ENCODE data around the gene ADAM11. TPM values are rescaled to one million over a fixed set of nuclear protein-coding genes. Genes with fewer than 3 reads are reported as not detected.

The ADAM11 gene
- total and polyA plus RNA-seq, 2 of the 8 experiments (the other 6 are each of a cell fraction or from before 2014, with no cell fraction given), result 2.3 to 2.9 TPM

GRCh38 chr17:44826123-44826790, 67.5 kb downstream of the ADAM11 start:
- Histone ChIP-seq H3K27me3 (replicated peaks in 1 of 4; ENCODE audit: control insufficient read depth in 3 of 4, extremely low read depth in 1 of 4, insufficient read depth in 3 of 4, low read length in 3 of 4) (no peaks in the 10 kb centered on the region), H3K14ac (ENCODE audit: insufficient read length) (no peak overlapping the region), H3K4ac (replicated peaks; ENCODE audit: insufficient read length, low read depth, low read length) (no peak overlapping the region), H4K5ac (ENCODE audit: insufficient read length, low read depth, low read length) (no peak overlapping the region), H4K8ac (ENCODE audit: extremely low read depth, insufficient read depth, low read length) (no peak overlapping the region), H3K9ac (replicated peaks in 1 of 4; ENCODE audit: extremely low read depth in 1 of 4, low read depth in 3 of 4, low read length in 3 of 4) (no peak overlapping the region), H3K56ac (replicated peaks; ENCODE audit: insufficient read length, low read depth, low read length) (no peak overlapping the region), H3K36me3 (ENCODE audit: control insufficient read depth in 2 of 4, insufficient read depth in 4 of 4, low read length in 3 of 4) (no peaks in the 10 kb centered on the region), H3K4me1 (replicated peaks in 1 of 4; ENCODE audit: control insufficient read depth in 3 of 4, insufficient read depth in 4 of 4, low read length in 3 of 4) (peaks cover 0 to 4% (median 3%) of the 10 kb centered on the region in 4 experiments; a peak in 3 of 7 replicates), H3K27ac (ENCODE audit: low read depth, low read length) (no peak overlapping the region), H2BK20ac (ENCODE audit: low read length) (no peak overlapping the region), H3K79me1 (ENCODE audit: low read depth, low read length) (no peaks in the 10 kb centered on the region), H2BK12ac (ENCODE audit: low read depth, low read length) (no peak overlapping the region), H3K9me3 (ENCODE audit: insufficient read depth in 2 of 2, low read depth in 1 of 2, low read length in 1 of 2) (no peaks in the 10 kb centered on the region), H3K23ac (ENCODE audit: insufficient read length) (no peak overlapping the region), H3K79me2 (ENCODE audit: control insufficient read depth in 1 of 2, insufficient read depth in 2 of 2, low read length in 2 of 2) (peaks cover 18 to 83% of the 10 kb centered on the region in 2 experiments), H2AFZ (ENCODE audit: low read length) (no peak overlapping the region), H3K18ac (ENCODE audit: extremely low read depth, low read length) (no peak overlapping the region), H3K4me3 (ENCODE audit: extremely low read depth in 1 of 4, insufficient read depth in 2 of 4, low read depth in 3 of 4, low read length in 4 of 4) (no peak overlapping the region), H2BK5ac (ENCODE audit: low read depth, low read length) (no peak overlapping the region), H2BK15ac (ENCODE audit: low read length) (no peak overlapping the region), H2BK120ac (replicated peaks; ENCODE audit: low read depth, low read length) (no peak overlapping the region), H3K4me2 (ENCODE audit: insufficient read depth in 1 of 2, low read depth in 2 of 2, low read length in 2 of 2) (no peak overlapping the region; a peak in 1 of 4 replicates), H4K91ac (replicated peaks; ENCODE audit: insufficient read length, low read length) (no peak overlapping the region), H4K20me1 (replicated peaks in 1 of 2; ENCODE audit: control insufficient read depth in 1 of 2, insufficient read depth in 2 of 2, low read length in 2 of 2) (peaks cover 5 to 7% of the 10 kb centered on the region in 2 experiments), H3K23me2 (ENCODE audit: low read depth, low read length) (peaks cover 4% of the 10 kb centered on the region; the same call in 1 of the 2 replicates), H2AK5ac (ENCODE audit: low read depth, low read length) (no peak overlapping the region)
- TF ChIP-seq KDM1A (IDR thresholded peaks at IDR 0.05; ENCODE audit: borderline replicate concordance, low read length) (no peak), CHD2 (IDR thresholded peaks at IDR 0.05; ENCODE audit: low read length) (no peak), CBX5 (IDR thresholded peaks at IDR 0.05; ENCODE audit: low read depth, low read length) (no peak), CREB1 (IDR thresholded peaks at IDR 0.05) (no peak), HDAC6 (IDR thresholded peaks at IDR 0.05; ENCODE audit: low read depth, low read length) (no peak), SRF (IDR thresholded peaks at IDR 0.05; ENCODE audit: low read depth, low read length) (no peak), JUND (IDR thresholded peaks at IDR 0.05; ENCODE audit: low read length) (no peak), SIX5 (IDR thresholded peaks at IDR 0.05; ENCODE audit: low read depth, low read length) (no peak), SP4 (IDR thresholded peaks at IDR 0.05; ENCODE audit: low read length) (no peak), RXRA (IDR thresholded peaks at IDR 0.05; ENCODE audit: insufficient read depth, low read depth, low read length) (no peak), TAF1 (IDR thresholded peaks at IDR 0.05; ENCODE audit: low read depth, low read length) (no peak), RBBP5 (IDR thresholded peaks at IDR 0.05; ENCODE audit: borderline replicate concordance, low read depth, low read length) (no peak)
- WGBS, 2 experiments (ENCODE audit: extremely low coverage in 1 of 2, insufficient coverage in 1 of 2, insufficient read length in 1 of 2, insufficient replicate concordance in 2 of 2, low coverage in 1 of 2, low lambda C conversion rate in 2 of 2, missing lambda C conversion rate in 1 of 2), result 94% methylated on average over 15 of the region's 15 CpGs; no CpG with 5 or more reads in 1 of the 2 experiments
- ChIA-PET POLR2A (ENCODE audit: partially characterized antibody) (interaction anchor here (0.6 to 1.7 kb wide), 19 partner anchors 8 to 187 kb away, joined by 3 to 7 read pairs (median 4); no protein-coding TSS in a partner anchor), CTCF (ENCODE audit: partially characterized antibody) (interaction anchor here (0.6 to 1.6 kb wide), 9 partner anchors 19 to 322 kb away, joined by 3 to 5 read pairs (median 3); no protein-coding TSS in a partner anchor)
- no peak for DNase-seq (ENCODE audit: low read depth in 1 of 2, low spot score in 2 of 2)
- no peak for FAIRE-seq

Data from H1 (cell line).